Activated T-cell treated with anti-CD3 and anti-CD28 coated beads for 24 hours (primary cell): ENCODE measurements around the gene TNRC6C.
"Not testable (repeated sequence)": the region's sequence is repeated elsewhere in the genome, so short reads cannot be mapped to it uniquely, and the experiment has no call there.

Experiments
- DNase-seq: peaks from one replicate; pipeline ENCODE4 v3.0.0-alpha.2; 2020; ENCODE audit warnings: low read depth

TNRC6C gene

GRCh38 chr17:78138204-78139060 lies 179.9 kb downstream of the TNRC6C start:
- DNase-seq: no peak

DNA sequence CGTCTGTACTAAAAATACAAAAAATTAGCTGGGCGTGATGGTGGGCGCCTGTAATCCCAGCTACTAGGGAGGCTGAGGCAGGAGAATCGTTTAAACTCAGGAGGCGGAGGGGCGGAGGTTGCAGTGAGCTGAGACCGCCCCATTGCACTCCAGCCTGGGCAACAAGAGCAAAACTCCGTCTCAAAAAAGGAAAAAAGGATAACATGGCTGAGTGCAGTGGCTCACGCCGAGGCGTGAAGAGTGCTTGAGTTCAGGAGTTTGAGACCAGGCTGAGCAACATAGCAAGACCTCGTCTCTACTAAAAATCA lies 181.3 kb downstream of the TNRC6C start:
- not testable (repeated sequence) for DNase-seq

DNA sequence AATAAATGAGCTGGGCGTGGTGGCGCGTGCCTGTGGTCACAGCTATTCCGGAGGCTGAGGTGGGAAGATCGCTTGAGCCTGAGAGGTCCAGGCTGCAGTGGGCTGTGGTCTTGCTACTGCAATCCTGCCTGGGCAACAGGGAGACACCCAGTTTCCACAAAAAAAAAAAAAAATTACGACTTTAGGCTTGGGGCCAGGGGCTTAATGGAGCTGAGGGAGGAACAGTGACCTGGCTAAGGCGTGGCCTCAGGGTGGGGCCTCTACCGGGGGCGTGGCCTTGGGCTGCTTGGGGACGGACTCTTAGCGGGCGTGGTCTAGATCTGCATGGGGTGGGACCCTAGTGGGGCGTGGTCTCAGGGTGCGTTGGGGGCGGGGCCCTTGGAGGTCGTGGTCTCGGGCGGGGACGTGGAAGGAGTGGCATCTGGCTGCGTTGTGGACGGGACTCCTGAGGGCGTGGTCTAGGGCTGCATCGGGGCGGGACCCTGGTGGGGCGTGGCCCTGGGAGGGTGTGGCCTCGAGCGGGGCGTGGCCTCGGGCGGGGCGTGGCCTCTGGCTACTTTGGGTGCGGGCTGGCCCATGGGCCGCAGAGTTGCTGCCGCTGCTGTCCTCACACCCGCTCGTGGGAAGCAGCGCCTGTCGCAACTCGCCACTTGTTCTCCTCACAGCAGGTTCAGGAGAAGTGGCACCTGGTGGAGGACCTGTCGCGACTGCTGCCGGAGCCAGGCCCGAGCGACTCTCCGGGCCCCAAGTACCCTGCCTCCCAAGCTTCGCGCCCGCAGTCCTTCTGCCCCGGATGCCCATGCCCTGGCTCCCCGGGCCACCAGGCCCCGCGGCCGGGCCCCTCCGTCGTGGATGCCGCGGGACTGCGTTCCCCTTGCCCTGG lies 181.9 kb downstream of the TNRC6C start:
- peak; percentile 92 for DNase-seq

DNA sequence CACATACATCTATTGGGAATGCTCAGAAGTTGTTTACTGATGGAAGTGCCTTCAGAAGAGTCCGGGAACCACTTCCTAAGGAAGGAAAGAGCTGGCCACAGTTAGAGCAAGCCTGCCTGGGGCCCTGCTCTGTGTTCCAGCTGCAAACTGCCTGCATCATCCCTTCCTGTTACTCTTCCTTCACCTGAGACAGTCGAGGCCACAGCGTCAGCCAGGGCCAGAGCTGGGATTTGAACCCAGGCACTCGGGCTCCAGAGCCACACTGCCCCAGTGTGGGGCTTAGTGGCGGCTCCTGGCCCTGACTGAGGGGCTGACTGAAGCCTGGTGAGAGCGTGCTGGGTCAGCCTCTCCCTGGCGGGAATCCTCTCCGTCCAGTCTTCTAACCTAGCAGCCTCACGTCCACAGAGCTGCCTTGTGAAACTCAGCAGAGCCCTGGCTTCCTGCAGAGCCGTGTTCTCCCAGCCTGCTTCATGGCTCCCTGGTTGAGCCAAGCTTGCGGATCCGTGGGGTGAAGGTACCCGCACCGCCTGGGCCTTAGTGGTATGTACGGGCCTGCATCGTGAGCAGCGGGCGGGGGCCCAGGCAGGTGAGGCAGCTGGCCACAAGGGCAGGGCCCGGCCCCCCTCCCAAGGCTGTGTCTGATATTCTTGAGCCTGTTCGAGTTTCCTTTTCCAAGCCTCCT lies 183.1 kb downstream of the TNRC6C start:
- DNase-seq: no peak

DNA sequence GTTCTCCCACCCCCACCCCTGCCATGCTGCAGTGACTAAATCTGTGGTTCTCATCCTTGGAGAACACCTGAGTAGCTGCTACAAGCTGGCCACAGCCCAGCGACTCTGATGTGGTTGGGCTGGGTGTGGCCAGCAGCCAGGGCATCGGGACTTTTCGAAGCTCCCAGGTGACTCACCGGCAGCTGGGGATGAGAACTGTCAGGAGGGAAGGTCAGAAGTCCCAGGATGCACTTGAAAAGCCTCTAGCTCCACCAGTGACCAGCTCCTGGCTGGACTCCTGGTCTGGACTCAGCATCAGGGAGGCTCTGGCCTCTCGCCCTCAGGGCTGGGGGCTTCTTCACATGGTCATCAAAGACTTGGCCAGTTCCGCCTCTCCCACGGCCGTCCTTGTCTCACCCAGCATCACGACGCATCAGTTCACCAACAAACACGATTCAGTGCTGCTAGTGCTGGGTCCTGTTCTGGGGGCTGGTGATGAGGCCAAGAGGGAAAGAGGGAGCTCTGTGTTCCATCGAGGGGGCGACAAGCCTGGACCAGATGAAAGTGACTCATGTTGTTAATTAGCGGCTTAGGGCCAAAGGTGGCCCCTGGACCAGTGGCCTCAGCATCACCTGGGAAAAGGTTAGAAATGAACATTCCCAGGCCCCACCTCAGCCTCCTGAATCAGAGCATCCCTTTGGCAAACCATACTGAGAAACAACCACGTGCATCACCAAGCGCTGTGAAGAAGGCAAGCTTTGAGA lies 183.8 kb downstream of the TNRC6C start:
- no peak for DNase-seq

GRCh38 chr17:78143214-78144146 lies 185.0 kb downstream of the TNRC6C start:
- DNase-seq: no peak

DNA sequence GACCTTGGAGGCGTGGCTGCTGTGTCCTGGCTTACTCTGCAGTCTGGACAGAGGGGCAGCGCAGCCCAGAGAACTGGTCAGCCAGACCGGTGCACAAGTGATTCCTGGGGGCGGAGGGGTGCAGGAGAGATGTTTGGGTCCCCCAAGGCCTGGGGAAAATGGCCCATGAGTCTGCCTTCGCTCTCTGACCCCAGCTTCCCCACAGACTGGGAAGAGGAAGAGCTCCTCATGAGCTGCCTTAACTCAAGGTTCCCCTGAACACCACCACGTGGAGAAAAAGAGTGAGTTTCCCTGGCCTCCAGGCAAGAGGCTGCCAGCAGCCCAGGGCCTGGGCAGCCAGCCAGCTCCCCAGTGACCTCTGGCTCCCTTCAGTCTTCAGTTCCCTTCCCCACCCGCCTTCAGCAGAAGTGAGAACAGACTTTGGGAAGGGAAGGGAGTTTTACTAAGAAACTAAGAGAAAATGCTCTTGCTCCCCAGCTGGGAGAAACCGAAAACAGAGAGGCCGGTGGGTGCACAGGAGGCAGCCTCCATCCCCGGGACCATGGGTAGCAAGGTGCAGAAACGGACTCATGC lies 185.7 kb downstream of the TNRC6C start:
- DNase-seq: no peak

- no peak for DNase-seq
Measured at GRCh38 chr17:78144736-78145641, 186.5 kb downstream of the TNRC6C start.

- no peak for DNase-seq
Measured at GRCh38 chr17:78146471-78146869, 188.0 kb downstream of the TNRC6C start.

DNA sequence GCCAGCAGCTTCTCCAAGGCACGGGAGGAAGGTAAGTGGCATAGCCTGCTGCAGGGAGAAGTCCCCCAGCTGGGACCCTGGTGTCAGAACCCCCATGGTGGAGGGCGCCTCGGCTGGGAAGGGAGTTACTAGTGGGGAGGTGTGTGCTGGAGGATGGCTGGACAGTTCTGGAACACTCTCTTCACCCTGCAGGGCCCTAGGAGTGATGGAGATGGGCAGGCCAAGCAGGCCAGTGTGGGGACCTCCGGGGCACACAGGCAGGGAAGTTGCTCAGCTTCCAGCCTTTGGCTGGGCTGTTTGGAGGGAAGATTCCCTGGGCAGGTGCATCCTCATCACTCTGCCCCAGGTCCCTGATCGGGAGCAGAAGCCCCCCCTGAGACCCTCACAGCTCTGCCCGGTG lies 188.4 kb downstream of the TNRC6C start:
- no peak for DNase-seq

DNA sequence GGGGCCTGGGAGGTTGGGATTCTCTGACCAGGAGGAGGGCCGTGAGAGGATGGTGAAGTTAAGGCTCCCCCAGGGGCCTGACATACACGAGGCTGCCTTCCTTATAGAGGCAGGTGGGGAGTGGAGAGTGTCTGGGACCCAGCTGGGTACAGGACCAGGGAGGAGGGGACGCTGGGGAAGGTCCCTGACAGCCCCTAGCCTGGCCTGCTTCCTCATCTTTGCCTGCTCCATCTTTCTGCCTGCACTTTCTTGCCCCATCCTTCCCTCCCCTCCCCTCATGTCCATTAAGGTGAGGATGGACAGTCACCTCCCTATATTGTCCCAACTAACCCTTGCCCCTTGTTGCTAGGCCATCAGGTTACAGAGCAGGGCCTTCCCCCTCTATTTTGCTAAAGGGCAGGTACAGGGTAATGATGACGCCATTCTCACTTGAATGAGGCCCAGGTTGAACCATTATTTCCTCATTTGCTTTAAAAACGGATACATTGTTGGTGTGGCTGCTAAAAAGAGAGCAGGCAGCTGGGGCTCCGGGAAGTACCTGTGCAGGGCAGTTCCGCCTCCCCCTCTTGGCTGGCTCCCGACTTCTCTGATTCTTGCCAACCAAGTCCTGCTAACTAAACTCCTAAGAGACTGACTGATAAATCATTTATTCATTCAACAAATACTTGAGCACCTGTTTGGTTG lies 189.0 kb downstream of the TNRC6C start:
- no peak for DNase-seq

- no peak for DNase-seq
Measured at GRCh38 chr17:78148286-78149016, 189.9 kb downstream of the TNRC6C start.

DNA sequence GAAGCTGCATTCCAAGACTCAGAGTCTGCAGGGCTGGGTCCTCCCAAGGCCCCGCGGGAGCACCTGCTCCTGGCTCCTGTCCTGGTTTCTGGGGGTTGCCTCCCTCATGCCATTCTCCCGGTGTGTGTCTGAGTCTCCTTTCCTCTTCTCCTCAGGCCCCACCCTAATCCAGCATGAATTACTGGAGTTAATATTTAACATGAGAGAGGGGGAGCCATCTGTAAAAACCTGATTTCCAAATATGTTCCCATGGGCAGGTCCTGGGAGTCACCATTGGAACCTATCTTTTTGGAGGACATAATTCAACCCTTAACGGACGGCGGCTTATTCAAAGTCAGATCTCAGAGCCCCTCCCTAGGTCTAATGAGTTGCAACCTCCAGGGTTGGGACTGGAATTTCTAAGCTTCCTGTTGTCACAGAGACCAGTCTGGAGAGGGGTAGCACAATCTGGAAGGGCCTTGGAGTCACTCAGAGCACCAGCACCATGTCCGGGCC lies 193.1 kb downstream of the TNRC6C start:
- no peak for DNase-seq

DNA sequence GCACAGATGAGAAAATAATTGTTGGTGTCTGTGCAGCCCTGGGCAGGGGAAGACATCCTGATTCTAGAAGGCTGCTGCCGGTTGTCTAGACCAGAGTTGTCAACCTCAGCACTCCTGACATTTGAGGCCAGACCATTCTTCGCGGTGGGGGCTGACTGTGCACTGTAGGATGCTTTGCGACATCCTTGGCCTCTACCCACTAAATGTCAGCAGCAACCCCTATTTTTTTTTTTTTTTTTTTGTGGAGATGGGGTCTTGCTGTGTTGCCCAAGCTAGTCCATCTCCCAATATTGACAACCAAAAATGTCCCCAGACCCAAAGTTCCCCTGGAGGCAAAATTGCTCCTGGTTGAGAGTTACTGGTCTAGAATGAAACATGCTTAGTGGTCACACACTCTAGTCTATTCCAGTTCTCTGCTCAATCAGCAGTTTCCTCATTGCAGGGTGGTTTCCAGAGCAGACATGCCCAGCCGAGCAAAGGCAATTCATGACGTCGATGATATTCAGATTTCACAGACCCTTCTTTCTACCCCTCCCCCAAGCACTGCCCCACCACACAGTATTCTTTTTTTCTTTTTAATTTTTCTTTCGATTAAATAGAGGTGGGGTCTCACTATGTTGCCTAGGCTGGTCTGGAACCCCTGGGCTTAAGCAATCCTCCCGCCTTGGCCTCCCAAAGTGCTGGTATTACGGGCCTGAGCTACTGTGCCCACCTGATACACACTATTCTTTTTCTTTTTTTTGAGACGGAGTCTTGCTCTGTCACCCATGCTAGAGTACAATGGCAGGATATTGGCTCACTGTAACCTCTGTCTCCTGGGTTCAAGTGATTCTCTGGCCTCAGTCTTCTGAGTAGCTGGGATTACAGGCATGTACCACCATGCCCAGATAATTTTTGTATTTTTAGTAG lies 196.7 kb downstream of the TNRC6C start:
- DNase-seq: no peak
